Endothelial cell of umbilical vein (primary cell): ENCODE results near the gene SLC30A10. TPM values are rescaled to one million over a fixed set of nuclear protein-coding genes. Genes with fewer than 3 reads are reported as not detected.
"Not testable (repeated sequence)": the region's sequence is repeated elsewhere in the genome, so short reads cannot be mapped to it uniquely, and the experiment has no call there.

Experiments used
- BruUV-seq: library from RNA; stranded (reverse); fragments of 400-500 nt; replicated peaks from 2 replicates; lab custom pipeline; 2021; lab: Mats Ljungman, UMichigan
- CTCF ChIA-PET: fragments of 300-600, 350-600 bp; sonication (Branson Sonifier 250); formaldehyde crosslinking; loops from one replicate; lab custom pipeline; 2021; ENCODE audit warnings: antibody characterized with exemption, inconsistent platforms; lab: Charles Lee
- POLR2A ChIA-PET: fragments of 300-600, 350-600 bp; sonication (Branson Sonifier 250); formaldehyde crosslinking; loops from one replicate; lab custom pipeline; 2021; ENCODE audit warnings: antibody characterized with exemption, inconsistent platforms; lab: Charles Lee
- DNase-seq: peaks from one replicate; pipeline ENCODE4 v3.0.0-alpha.2; 2011; ENCODE audit warnings: low read depth, low spot score
- FAIRE-seq: peaks from 2 replicates; lab custom pipeline; 2011; peaks lifted over from hg19 to GRCh38; lab: Jason Lieb, UNC
- H2AFZ ChIP-seq: 2 replicates; pipeline ENCODE4 v1.6.0; 2012; ENCODE audit warnings: low read depth, low read length, control low read depth, inconsistent platforms
- H3K27ac ChIP-seq: 2 replicates; pipeline ENCODE4 v1.5.1; 2011; ENCODE audit warnings: low read depth, mild to moderate bottlenecking, control low read depth, low read length, moderate library complexity; ENCODE audit not compliant: insufficient read depth
- H3K27me3 ChIP-seq, 2 experiments: 2 replicates each; pipeline versions ENCODE4 v1.6.0 to v1.6.1; 2011; ENCODE audit warnings: low read length in 2 of 2, mixed read lengths in 1 of 2; ENCODE audit not compliant: control insufficient read depth in 2 of 2, insufficient read depth in 2 of 2
- H3K36me3 ChIP-seq, 2 experiments: 2 replicates in 1 of 2; 3 replicates in 1 of 2; pipeline ENCODE4 v1.5.1; 2011; ENCODE audit warnings: low read length in 2 of 2, mild to moderate bottlenecking in 1 of 2, moderate library complexity in 1 of 2; ENCODE audit not compliant: control insufficient read depth in 2 of 2, insufficient read depth in 2 of 2; ENCODE audit errors: extremely low read depth in 1 of 2
- H3K4me1 ChIP-seq: 3 replicates; pipeline ENCODE4 v1.5.1; 2011; ENCODE audit warnings: mild to moderate bottlenecking, low read length; ENCODE audit not compliant: control insufficient read depth, insufficient read depth; ENCODE audit errors: extremely low read depth
- H3K4me2 ChIP-seq: 2 replicates; pipeline ENCODE4 v1.6.1; 2011; ENCODE audit warnings: low read length, control low read depth, mixed read lengths; ENCODE audit not compliant: insufficient read depth
- H3K4me3 ChIP-seq, 3 experiments: fragments of 200-600 bp in 1 of 3; sonication (generic), shearing (Covaris generic) in 1 of 3; replicated peaks in 1 of 3; 2 replicates each; pipeline ENCODE4 v1.5.1; 2011 to 2016; ENCODE audit warnings: control low read depth in 3 of 3, low read length in 3 of 3, mild to moderate bottlenecking in 2 of 3, inconsistent platforms in 1 of 3, low read depth in 1 of 3, moderate library complexity in 1 of 3; ENCODE audit not compliant: insufficient read depth in 1 of 3
- H3K79me2 ChIP-seq: 2 replicates; pipeline ENCODE4 v1.6.0; 2012; ENCODE audit warnings: low read length, inconsistent platforms; ENCODE audit not compliant: control insufficient read depth, insufficient read depth
- H3K9ac ChIP-seq: replicated peaks from 2 replicates; pipeline ENCODE3; 2011; ENCODE audit warnings: low read length, control low read depth; ENCODE audit not compliant: insufficient read depth; ENCODE audit errors: extremely low read depth
- H3K9me1 ChIP-seq: replicated peaks from 3 replicates; pipeline ENCODE4 v1.6.0; 2011; ENCODE audit warnings: mild to moderate bottlenecking, low read length; ENCODE audit not compliant: control insufficient read depth, insufficient read depth; ENCODE audit errors: extremely low read depth
- H3K9me3 ChIP-seq: replicated peaks from 2 replicates; pipeline ENCODE4 v1.5.1; 2012; ENCODE audit warnings: low read length, inconsistent platforms; ENCODE audit not compliant: control insufficient read depth, insufficient read depth
- H4K20me1 ChIP-seq: replicated peaks from 2 replicates; pipeline ENCODE3; 2011; ENCODE audit warnings: mild to moderate bottlenecking, low read length; ENCODE audit not compliant: control insufficient read depth, insufficient read depth; ENCODE audit errors: extremely low read depth
- EZH2 ChIP-seq: IDR thresholded peaks from 2 replicates; pipeline ENCODE4 v1.6.1; 2012; ENCODE audit warnings: borderline replicate concordance, low read depth, mild to moderate bottlenecking, moderate library complexity, low read length, inconsistent platforms; ENCODE audit not compliant: severe bottlenecking
- FOS ChIP-seq: IDR thresholded peaks from 2 replicates; pipeline ENCODE4 v1.6.1; 2011; ENCODE audit warnings: mild to moderate bottlenecking, low read length, moderate library complexity, borderline replicate concordance; ENCODE audit not compliant: insufficient read depth
- JUN ChIP-seq: IDR thresholded peaks from 2 replicates; pipeline ENCODE4 v1.6.1; 2011; ENCODE audit warnings: borderline replicate concordance, low read depth; ENCODE audit not compliant: insufficient read length, insufficient read depth
- MYC ChIP-seq: IDR thresholded peaks from one replicate; pipeline ENCODE4 v1.6.1; 2011; ENCODE audit warnings: mild to moderate bottlenecking, low read depth, low read length
- POLR2A ChIP-seq: IDR thresholded peaks from 2 replicates; pipeline ENCODE4 v1.6.1; 2012; ENCODE audit warnings: low read depth, mild to moderate bottlenecking, control low read depth, low read length
- POLR2AphosphoS5 ChIP-seq: IDR thresholded peaks from 2 replicates; pipeline ENCODE4 v1.6.1; 2012; ENCODE audit warnings: low read depth, mild to moderate bottlenecking, control low read depth, low read length, moderate library complexity; ENCODE audit not compliant: insufficient read depth
- dilution Hi-C: fragments of 300-500 bp; cut with MboI; formaldehyde crosslinking; loops from one replicate; pipeline ENCODE4 v1.15.0; 2019; ENCODE audit warnings: low sequenced_read_pairs; ENCODE audit not compliant: extremely low pct_ligation_motif_present
- intact Hi-C: fragments of 100-400 bp; cut with micrococcal nuclease; formaldehyde crosslinking; loops from one replicate; pipeline ENCODE4 v1.10.0; 2022
- polyA plus RNA-seq, 4 experiments: library from polyadenylated mRNA; depleted of rRNA in 3 of 4; stranded (reverse) in 3 of 4; unstranded in 1 of 4; fragments of >200 nt; gene quantifications; 2 replicates each; pipeline versions ENCODE4 v1.2.1 to v1.2.3, GENCODE V29; 2011 to 2012; ENCODE audit warnings: missing spikeins in 1 of 4
- total RNA-seq: library from RNA; stranded (reverse); gene quantifications from 2 replicates; pipeline ENCODE4 v1.2.3, GENCODE V29; 2021
- TF ChIP-seq, protein P1 (sequence below): IDR thresholded peaks from 2 replicates; pipeline ENCODE4 v1.6.1; 2011; ENCODE audit not compliant: insufficient read depth, insufficient read length
- TF ChIP-seq, protein P2 (sequence below), 2 donors: IDR thresholded peaks; 1 replicate in 1 of 2; 2 replicates in 1 of 2; pipeline ENCODE4 v1.5.1; 2011; ENCODE audit warnings: low read length in 2 of 2, mild to moderate bottlenecking in 2 of 2, moderate library complexity in 2 of 2, control low read depth in 1 of 2, inconsistent platforms in 1 of 2, low read depth in 1 of 2; ENCODE audit not compliant: insufficient read depth in 1 of 2; ENCODE audit errors: extremely low read depth in 1 of 2

Gene SLC30A10
- total and polyA plus RNA-seq, 2 donors (not counting 3 experiments of a cell fraction or from before 2014, with no cell fraction given): not detected

DNA sequence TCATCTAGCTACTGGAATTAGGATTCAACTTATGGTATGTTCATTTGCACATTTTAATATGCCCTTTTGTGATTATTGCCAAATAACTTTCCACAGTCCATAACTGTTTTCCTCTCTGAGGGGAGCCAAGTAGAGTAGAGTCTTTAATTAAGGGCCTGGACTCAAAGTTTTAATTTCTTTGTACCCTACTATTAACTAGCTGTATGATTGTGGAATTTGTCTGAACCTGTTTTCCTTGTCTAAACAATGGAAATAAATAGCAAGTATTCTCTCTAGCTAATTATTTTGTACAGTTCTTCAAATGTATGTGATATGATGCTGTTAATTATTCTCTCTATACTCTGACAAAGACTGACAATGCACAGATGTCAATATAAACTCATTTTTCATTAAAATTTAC is 24.0 kb upstream of the SLC30A10 start:
- DNase-seq (no peak), FAIRE-seq (no peak)
- Histone ChIP-seq H3K27me3 (no peaks in the 10 kb centered on the region), H3K9me1 (no peaks in the 10 kb centered on the region), H3K9me3 (no peaks in the 10 kb centered on the region), H4K20me1 (no peaks in the 10 kb centered on the region), H3K4me2 (no peak overlapping the region), H3K4me1 (no peaks in the 10 kb centered on the region), H2AFZ (no peak overlapping the region), H3K9ac (no peak overlapping the region), H3K27ac (no peak overlapping the region), H3K79me2 (no peaks in the 10 kb centered on the region), H3K36me3 (no peaks in the 10 kb centered on the region), H3K4me3 (no peak overlapping the region)
- intact Hi-C loops: loop anchor here (10.0 kb wide), 1 partner anchor 118 kb away; no protein-coding TSS in a partner anchor
- TF ChIP-seq JUN (no peak), POLR2AphosphoS5 (no peak), FOS (no peak), EZH2 (no peak), POLR2A (no peak), MYC (no peak)
- TF ChIP-seq, protein P1, sequence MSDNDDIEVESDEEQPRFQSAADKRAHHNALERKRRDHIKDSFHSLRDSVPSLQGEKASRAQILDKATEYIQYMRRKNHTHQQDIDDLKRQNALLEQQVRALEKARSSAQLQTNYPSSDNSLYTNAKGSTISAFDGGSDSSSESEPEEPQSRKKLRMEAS: no peak
- TF ChIP-seq, protein P2, sequence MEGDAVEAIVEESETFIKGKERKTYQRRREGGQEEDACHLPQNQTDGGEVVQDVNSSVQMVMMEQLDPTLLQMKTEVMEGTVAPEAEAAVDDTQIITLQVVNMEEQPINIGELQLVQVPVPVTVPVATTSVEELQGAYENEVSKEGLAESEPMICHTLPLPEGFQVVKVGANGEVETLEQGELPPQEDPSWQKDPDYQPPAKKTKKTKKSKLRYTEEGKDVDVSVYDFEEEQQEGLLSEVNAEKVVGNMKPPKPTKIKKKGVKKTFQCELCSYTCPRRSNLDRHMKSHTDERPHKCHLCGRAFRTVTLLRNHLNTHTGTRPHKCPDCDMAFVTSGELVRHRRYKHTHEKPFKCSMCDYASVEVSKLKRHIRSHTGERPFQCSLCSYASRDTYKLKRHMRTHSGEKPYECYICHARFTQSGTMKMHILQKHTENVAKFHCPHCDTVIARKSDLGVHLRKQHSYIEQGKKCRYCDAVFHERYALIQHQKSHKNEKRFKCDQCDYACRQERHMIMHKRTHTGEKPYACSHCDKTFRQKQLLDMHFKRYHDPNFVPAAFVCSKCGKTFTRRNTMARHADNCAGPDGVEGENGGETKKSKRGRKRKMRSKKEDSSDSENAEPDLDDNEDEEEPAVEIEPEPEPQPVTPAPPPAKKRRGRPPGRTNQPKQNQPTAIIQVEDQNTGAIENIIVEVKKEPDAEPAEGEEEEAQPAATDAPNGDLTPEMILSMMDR (IDR thresholded peaks at IDR 0.05; ENCODE audit: extremely low read depth in 1 of 2, insufficient read depth in 1 of 2, low read depth in 1 of 2, low read length in 2 of 2): no peak
- dilution Hi-C loops: no loop called here
- ChIA-PET CTCF (no interaction called here), POLR2A (no interaction called here)
- no TSS peak for BruUV-seq

DNA sequence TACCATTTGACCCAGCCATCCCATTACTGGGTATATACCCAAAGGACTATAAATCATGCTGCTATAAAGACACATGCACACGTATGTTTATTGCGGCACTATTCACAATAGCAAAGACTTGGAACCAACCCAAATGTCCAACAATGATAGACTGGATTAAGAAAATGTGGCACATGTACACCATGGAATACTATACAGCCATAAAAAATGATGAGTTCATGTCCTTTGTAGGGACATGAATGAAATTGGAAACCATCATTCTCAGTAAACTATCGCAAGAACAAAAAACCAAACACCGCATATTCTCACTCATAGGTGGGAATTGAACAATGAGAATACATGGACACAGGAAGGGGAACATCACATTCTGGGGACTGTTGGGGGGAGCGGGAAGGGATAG is 20.9 kb upstream of the SLC30A10 start:
- H2AFZ ChIP-seq, BruUV-seq, H3K9ac ChIP-seq, H3K27me3 ChIP-seq, CTCF ChIA-PET, FAIRE-seq, H3K27ac ChIP-seq, H3K4me2 ChIP-seq, H3K36me3 ChIP-seq, H3K79me2 ChIP-seq, intact Hi-C loops, H3K4me3 ChIP-seq, DNase-seq, H3K9me1 ChIP-seq, POLR2A ChIA-PET, H3K9me3 ChIP-seq, dilution Hi-C loops, H4K20me1 ChIP-seq, H3K4me1 ChIP-seq: not testable (repeated sequence)

DNA sequence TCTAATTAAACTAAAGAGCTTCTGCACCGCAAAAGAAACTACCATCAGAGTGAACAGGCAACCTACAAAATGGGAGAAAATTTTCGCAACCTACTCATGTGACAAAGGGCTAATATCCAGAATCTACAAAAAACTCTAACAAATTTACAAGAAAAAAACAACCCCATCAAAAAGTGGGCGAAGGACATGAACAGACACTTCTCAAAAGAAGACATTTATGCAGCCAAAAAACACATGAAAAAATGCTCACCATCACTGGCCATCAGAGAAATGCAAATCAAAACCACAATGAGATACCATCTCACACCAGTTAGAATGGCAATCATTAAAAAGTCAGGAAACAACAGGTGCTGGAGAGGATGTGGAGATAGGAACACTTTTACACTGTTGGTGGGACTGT is 20.4 kb upstream of the SLC30A10 start:
- H3K4me2 ChIP-seq, H3K9me1 ChIP-seq, dilution Hi-C loops, POLR2A ChIA-PET, BruUV-seq, H3K27ac ChIP-seq, H3K4me1 ChIP-seq, H3K9me3 ChIP-seq, H3K27me3 ChIP-seq, H3K4me3 ChIP-seq, H2AFZ ChIP-seq, H3K36me3 ChIP-seq, H3K9ac ChIP-seq, H3K79me2 ChIP-seq, H4K20me1 ChIP-seq, DNase-seq, intact Hi-C loops, CTCF ChIA-PET: not testable (repeated sequence)
- FAIRE-seq: peak; percentile 87
